IPS-18c (cell line): Measurements from ENCODE around the gene IRF1.

Experiments used
- H3K4me3 ChIP-seq: 2 replicates; pipeline ENCODE4 v1.7.0; 2013; ENCODE audit warnings: low read depth, mild to moderate bottlenecking, low read length, moderate library complexity; ENCODE audit not compliant: insufficient read depth
- H3K9me3 ChIP-seq: one replicate; pipeline ENCODE4 v1.6.1; 2013; ENCODE audit warnings: mild to moderate bottlenecking, low read length, moderate library complexity; ENCODE audit not compliant: control insufficient read depth, insufficient read depth

The IRF1 gene

DNA sequence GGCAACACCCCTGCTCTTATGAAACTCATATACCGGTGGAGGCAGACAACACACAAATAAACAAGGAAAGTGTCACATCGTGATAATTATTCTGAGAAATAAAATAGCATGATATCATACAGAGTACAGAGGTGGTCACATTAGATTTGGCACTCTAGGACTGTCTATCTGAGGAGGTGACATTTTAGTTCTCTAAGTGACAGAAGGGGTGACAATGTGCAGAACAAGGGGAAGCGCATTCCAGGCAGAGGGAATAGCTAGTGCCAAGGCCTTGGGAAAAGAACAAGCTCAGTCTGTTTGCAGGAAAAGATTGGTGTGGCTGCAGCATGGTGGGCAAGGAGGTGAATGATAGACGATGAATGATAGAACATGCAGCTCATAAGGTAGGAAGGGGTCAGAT, 12.7 kb upstream of the IRF1 start:
- no peaks in the 10 kb centered on the region for H3K9me3 ChIP-seq
- H3K4me3 ChIP-seq = no peak overlapping the region

DNA sequence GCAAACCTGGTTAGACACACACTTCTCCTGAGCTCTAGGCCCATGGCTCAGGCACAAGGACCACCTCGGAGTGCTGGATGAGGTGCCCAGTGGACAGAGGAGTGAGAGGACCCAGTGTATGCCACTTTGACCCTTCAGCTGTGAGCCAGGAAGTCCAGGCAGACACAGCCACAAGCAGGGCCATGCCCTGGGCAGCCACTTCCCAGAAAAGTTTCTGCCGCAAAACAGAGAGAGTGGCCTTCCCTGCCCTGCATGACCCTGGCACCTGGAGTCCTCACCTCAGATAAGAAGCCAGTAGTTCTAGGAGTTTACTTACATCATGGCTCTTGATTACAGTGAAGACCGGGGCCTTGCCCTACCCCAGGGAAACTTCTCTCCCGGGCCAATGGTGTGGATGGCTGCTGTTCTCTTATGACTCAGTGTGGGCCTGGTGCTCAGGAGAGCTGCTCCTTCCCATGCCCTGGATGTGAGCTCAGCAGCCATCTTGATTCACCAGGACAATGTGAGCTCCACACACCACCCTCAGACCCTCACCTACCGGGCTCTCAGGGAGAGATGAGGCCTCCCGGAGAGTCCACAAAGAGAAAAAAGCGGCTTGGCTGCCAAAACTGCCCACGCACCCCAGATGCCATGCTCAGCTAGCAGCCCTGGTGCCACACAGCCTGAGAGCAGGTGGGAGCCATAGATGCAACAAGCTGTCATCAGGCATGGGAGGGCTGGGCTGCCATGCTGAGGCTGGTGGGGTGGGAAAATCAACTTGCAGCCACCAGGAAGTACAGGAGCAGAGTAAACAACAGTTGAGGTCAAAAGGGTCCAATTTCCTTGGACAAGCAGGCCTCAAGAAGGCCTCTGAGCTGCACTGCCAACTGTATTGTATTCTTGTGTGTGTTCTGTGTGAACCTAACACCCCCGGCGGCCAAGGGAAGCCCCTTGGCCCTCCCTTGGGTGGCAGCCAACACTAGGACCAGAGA, 11.7 kb upstream of the IRF1 start:
- Histone ChIP-seq H3K4me3 (no peak overlapping the region), H3K9me3 (no peaks in the 10 kb centered on the region)

DNA sequence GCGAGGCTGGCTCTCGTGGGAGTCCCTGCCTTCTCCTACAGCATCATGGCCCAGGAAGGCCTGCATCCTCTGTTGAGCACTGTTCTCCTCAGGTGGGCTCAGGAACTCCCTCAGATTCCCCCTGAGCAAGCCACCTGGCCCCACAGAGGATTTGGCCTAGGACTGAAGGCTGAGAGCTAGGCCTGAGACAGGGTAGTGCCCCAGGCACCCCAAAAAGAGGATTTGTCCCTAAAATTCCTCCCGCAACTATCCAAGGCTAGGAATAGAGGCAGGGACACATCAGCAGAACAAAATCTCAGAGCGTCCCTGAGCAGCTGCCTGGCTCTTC, 11.0 kb upstream of the IRF1 start:
- Histone ChIP-seq H3K4me3 (no peak overlapping the region), H3K9me3 (no peaks in the 10 kb centered on the region)

DNA sequence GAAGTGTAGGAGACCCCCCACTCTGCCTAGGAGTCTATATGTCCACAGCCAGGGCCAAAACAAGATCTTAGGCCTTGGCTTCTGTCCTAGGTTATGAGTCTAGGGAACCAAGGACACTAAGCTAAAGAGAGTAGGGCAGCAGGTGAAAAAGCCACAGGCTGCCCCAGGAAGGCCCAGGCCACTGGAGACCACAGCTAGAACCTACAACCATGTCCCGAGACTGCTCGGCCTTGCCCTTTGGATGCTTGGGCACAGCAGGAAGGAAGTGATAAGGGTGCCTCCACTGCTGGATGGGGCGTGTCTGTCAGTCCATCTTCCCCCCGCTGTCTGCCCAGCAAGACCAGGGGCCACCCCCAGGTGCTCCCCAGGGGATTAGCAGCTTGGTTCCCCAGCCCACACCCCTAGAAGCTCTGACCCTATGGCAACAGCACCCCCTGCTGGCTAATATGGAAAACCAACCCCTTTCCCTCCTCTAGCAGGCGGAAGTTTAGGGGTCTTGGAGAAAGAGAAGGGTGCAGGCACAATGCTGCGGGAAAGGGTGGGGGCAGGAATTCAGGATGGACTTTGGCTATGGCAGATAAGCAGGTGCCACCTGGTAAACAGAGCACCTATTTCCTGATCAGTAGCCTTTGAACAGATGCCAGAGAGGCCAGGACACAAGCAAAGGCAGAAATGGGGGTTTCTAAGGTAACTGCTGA, 10.5 kb upstream of the IRF1 start:
- Histone ChIP-seq H3K9me3 (no peaks in the 10 kb centered on the region), H3K4me3 (no peak overlapping the region)

DNA sequence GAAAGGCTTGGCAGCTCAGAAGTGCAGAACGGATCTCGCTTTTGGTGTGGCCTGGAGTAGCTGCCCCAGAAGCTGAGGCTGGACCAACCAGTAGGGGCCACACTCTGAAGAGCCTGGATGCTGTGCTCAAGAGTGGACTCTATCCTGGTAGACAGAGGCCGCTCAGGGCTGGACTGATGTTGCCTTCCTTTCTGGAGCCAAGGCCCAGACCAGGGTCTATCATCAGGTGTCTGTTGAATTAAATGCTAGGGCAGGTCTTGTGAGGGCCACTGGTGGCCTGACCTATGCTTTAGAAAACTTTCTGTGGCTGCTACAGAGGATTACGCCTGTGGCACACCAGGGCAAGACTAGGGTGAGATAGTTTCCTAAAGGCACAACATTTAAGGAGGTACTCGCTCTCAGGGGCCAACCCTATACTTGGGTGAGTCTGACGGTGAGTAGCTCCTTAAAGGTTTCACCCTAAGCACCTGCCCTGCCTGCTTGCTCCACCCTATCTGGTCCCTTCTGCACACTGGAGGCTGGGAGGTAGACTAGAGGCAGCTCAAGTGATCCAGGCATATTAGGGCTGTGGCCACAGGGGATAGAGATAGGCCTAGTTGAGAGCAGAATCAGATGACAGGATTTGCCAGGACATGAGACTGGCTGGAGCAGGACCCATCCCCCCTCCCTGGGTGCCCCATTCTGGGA, 9.8 kb upstream of the IRF1 start:
- H3K4me3 ChIP-seq = no peak overlapping the region
- no peaks in the 10 kb centered on the region for H3K9me3 ChIP-seq

DNA sequence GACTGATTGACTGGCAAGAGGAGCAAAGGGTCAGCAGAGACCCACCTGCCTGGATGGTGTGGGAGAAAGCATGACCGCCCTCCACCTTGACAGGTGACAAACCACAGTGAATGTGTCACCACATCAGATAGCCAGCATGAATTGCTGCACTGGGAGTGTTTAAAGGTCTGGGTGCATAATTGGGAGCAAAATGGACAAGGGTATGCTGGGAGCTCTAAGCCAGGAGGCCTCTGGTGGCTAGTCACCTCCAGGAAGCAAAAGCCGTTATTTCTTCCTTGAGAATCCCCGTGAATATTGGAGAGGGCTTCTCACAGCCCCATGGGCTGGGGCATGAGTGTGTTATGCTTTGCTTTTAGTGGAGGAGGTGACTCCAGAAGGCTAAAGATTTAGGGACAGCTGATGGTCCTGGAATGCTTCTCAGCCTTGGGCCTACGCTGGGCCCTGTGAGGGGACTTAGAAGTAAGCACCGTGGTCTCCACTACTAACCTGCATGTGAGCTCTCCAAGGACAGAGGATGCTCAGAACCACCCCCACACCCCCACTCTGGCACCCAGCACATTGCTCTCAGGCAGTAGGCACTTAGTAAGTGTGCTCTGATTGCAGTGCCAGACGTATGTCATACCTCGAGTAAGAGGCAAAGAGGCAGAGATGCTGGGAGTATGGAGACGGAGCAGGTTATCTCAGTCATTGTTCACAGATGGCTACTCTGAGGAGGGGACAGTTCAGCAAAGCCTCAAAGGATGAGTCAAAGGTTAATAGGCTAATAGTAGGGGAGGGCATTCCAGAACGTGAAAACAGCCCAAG, 9.1 kb upstream of the IRF1 start:
- H3K4me3 ChIP-seq = no peak overlapping the region
- no peaks in the 10 kb centered on the region for H3K9me3 ChIP-seq

DNA sequence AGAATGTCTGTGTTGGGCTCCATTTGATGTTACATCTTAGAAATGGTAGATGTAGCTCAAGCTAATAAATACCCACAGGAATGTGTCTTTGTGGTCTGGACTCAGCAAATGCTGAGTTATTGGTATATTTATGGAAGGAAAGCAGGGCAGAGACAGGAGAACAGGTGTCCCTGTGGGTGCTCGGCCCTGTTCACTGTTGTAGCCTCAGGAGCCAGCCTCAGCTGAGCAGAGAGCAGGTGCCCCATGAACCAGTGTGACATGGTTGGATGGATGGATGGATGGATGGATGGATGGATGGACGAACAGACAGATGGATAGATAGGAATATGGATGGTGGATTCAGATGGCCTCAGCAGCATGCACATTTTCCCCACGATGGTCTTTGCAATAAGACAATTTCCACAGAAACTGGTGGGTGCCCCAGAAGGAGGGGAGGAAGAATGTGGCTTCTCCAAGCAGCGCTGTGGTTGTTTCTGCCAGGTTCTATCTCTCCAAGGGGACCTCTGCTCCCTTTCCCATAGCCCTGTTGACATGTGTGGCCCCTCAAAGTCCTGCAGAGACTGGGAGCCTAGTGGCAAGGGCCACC, 8.2 kb upstream of the IRF1 start:
- Histone ChIP-seq H3K9me3 (no peaks in the 10 kb centered on the region), H3K4me3 (no peak overlapping the region)

DNA sequence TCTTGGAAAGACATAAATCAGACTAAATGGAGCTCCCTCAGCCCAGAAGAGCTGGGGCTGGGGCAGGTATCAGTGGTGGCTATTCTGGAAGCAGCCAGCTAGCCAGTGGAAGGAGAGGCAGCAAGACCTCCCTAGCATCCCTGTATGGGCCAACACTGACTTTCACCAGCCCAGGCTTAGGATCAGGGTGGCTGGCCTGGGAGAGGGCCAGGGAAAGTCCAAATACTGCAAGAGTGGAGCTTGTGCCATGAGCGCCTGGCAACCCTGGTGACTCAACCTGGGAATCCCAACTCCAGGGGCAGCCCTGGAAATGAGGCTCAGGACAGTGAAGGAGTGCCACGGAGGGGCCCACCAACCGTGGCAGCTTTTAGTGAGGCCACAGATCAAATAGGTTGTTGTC, 7.6 kb upstream of the IRF1 start:
- Histone ChIP-seq H3K9me3 (no peaks in the 10 kb centered on the region), H3K4me3 (no peak overlapping the region)

DNA sequence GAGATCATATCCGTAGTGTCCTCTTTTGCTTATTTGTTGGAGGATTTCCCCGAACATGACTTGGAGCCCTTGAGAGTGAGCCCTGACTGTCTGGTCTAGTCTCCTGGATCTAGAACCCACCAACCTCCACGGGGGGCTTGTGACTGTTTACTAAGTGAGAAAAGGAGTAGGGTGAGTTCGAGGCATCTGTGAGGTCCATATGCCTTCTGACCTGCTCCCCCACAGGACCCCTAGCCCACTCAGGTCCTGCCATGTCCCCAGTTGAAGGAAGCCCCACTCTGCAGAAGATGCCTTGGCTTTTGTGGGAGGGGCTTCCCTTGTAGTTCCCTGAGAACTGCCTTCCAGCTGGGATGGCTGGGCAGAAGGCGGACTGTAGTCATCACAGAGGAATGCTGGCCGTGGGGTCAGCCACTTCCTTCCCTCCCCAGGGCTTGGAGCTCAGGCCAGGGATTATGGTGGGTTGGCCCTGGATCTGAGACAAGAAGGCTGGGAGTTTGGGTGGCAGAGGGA, 7.0 kb upstream of the IRF1 start:
- Histone ChIP-seq H3K4me3 (peak overlapping the region; percentile 91), H3K9me3 (no peaks in the 10 kb centered on the region)

DNA sequence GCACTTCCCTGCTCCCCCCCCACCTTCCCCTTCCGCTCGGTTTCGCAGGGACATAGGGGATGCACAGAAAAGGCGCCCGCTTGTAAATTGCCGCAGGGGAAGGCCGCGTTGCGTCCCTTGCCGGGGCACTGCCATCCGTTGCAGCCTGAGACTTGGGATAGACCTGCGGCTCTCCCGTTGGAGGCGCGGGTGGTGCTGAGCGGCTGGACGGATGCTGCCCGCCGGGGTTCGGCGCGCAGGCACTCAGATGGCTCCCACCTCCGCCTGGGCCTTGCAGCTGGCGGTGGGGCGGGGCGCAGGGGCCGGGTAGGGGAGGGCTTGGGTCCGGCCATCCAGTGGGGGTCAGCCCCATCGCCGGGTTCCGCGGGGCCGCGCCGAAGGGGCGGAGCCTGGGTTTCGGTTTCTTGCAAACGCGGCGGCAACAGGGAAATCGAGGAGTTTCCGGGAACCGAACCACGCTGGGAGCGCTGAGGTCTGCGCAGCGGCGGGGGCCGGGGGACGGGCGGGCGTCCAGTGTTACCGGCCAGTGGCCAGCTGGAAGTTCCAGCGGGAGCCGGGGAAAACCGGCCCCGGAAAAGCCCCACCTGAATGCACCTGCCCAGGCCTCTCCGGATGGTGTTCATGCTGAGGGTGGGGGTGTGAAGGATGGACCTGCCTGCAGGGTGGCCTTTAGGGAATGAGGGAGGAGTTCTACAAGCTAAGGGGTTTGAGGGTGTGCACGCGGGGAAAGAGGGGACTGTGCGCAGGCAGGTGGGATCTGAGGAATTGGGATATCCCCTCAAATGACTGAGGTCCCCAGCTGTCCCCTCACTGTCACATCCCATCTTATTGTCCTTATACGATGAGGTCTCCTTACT, 6.3 kb upstream of the IRF1 start:
- Histone ChIP-seq H3K4me3 (peak overlapping the region; percentile 91), H3K9me3 (no peaks in the 10 kb centered on the region)

DNA sequence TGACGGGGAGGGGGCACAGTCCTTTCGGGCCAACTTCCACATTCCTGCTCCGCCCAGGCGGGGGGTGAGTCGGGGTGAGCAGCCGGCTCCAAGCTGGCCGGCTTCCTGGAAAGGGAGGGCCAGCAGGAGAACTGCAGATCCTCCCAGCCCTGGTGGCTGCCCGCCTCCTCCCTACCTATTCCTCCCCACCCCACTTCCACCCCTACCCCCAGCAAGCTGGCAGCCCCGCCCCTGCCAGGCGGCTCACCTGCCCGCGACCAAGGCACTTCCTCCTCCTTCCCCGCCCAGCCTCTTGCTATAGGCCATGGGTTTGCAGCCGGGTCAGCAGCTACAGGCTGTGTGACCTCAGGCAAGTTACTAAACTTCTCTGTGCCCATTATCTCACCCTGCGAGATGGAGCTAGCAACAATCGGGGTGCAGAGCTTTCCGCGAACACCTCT, 5.6 kb upstream of the IRF1 start:
- Histone ChIP-seq H3K4me3 (peak overlapping the region; percentile 91), H3K9me3 (no peaks in the 10 kb centered on the region)

DNA sequence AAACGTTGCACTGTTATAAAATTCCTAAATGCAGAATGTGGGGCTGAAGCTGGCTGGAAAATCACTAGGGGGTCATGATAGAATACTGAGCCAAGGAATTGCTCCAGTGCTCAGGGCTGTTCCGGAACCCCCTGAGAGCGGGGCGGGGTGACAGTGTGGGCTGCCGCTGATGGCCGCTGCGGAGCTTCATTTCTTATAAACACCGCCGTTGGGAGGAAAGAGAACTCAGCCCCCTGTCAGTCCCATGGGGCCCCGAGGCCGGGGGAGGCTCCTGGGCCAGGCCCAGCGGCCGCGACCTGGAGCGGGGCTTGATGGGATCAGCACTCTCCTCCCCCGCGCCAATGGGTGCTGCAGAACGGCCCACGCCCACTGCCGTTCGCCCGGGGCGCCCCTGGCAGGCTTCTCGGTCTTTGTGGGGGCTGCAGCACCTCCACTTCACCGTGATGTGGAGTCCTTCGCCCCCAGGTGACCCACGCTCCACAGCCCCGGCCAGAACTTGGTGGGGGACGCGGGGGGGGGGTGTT, 5.2 kb upstream of the IRF1 start:
- H3K4me3 ChIP-seq = peak overlapping the region; percentile 91

DNA sequence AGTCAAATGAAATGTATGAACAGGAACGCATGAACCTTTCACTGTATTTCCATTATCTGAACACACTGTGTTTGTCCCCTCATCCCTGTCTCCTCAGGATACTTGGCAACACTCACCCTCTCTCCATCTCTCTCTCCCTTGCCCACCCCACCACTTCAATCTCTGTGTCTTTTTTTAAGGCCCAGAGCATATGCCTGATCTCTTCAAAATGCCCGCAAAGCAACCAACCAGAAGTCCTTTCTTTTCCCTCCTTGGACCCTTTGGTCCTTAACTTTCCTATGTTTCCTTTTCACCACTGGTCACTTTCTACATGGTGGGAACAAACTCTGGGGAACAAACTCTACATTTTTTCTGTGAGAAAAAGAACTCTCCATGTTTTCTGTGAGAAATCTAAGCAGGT, 3.2 kb upstream of the IRF1 start:
- Histone ChIP-seq H3K4me3 (no peak overlapping the region), H3K9me3 (no peaks in the 10 kb centered on the region)

More for the DNA sequence above, 5.2 kb upstream of the IRF1 start:
- no peaks in the 10 kb centered on the region for H3K9me3 ChIP-seq

DNA sequence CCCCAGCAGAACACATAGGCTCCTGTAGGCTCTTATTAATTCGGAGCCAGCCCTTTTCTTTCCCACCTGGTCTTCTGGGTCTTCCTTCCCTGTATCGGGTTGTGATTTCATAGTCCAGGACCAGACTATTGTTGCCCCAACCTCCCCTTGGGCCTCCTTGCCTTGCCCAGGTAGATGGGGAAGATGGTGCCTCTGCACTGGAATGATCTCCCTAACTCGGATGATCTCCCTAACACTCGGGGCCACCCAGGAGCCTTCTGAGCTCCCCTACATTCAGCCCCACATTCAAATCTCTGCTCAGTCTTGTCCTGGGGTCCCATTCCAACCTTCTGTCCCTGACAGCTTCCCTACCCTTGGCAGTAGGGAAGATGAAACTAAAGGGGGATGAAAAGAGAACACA, 2.7 kb upstream of the IRF1 start:
- no peak overlapping the region for H3K4me3 ChIP-seq
- H3K9me3 ChIP-seq = no peaks in the 10 kb centered on the region

DNA sequence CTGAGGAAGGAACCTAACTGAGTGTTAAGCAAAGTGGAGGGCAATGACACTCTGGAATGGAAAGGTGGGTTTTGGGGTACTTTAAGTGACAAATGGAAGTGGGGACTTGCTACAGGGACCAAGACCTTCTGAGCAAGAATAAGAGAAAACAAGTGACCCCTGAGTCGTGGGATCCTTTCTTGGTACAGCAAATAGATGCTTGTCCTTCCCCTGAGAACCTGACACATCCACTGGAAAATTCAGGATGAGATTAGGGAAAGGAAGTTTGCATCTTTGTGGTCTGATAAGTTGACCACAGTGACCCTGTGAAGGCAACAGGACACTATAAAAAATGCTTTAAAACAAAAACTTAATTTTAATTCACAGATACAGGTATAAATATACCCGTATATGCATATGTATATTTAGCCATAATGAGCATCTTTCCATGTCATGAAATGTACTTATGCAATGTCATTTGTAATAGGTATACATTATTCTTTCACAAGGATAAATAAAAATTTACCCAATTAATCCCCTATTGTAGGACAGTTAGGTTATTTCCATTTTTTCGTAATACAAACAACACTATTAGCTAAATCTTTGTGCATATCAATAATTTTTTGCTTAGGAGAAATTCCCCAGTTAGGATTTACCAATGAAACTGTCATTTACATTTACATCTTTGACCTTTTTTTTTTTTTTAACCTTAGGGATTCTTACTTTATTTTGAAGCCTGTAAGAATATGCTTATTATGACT, 2.0 kb upstream of the IRF1 start:
- no peak overlapping the region for H3K4me3 ChIP-seq
- no peaks in the 10 kb centered on the region for H3K9me3 ChIP-seq
